Jurkat, Clone E6-1 (cell line): ENCODE results near the gene SYCE3.
A peak's percentile ranks its signal among the peaks of the same experiment; 100 is the strongest.
"Not testable (repeated sequence)": the region's sequence is repeated elsewhere in the genome, so short reads cannot be mapped to it uniquely, and the experiment has no call there.

ENCODE experiments used
- DNase-seq: peaks from one replicate; pipeline ENCODE4 v3.0.0-alpha.2; 2011; ENCODE audit warnings: low read depth, low spot score
- H3K4me3 ChIP-seq: 2 replicates; pipeline ENCODE4 v1.5.1; 2011; ENCODE audit warnings: mild to moderate bottlenecking, low read length, control low read depth, moderate library complexity

The SYCE3 gene

GRCh38 chr22:50526108-50526833 is 36.4 kb downstream of the SYCE3 start:
- DNase-seq: peak; percentile 76

GRCh38 chr22:50525858-50526107 is 36.9 kb downstream of the SYCE3 start:
- H3K4me3 ChIP-seq: peak overlapping the region; percentile 71
- no peak for DNase-seq

More at GRCh38 chr22:50526108-50526833, 36.4 kb downstream of the SYCE3 start:
- H3K4me3 ChIP-seq: peak overlapping the region; percentile 71

GRCh38 chr22:50525104-50525857 is 37.4 kb downstream of the SYCE3 start, which contains the start of gene SCO2:
Gene SCO2, minus strand, starts transcription at chr22:50525598. Its CDS starts 1,187 bp downstream, at chr22:50524411.
- peak within 1 kb of the TSS; percentile 71 for H3K4me3 ChIP-seq
- peak; percentile 95 for DNase-seq

GRCh38 chr22:50524676-50525103 is 38.0 kb downstream of the SYCE3 start:
- DNase-seq: no peak
- H3K4me3 ChIP-seq: peak overlapping the region; percentile 71

- no peak for DNase-seq
Measured at GRCh38 chr22:50523806-50524675, 38.7 kb downstream of the SYCE3 start.

GRCh38 chr22:50523458-50523805 is 39.3 kb downstream of the SYCE3 start:
- H3K4me3 ChIP-seq: no peak overlapping the region
- no peak for DNase-seq

More at GRCh38 chr22:50523806-50524675, 38.7 kb downstream of the SYCE3 start:
- H3K4me3 ChIP-seq: peak overlapping the region; percentile 71

GRCh38 chr22:50522806-50523438 is 39.8 kb downstream of the SYCE3 start:
- H3K4me3 ChIP-seq: no peak overlapping the region
- DNase-seq: no peak

- no peak for DNase-seq
- no peak overlapping the region for H3K4me3 ChIP-seq
Measured at GRCh38 chr22:50522208-50522805, 40.4 kb downstream of the SYCE3 start.

- H3K4me3 ChIP-seq: no peak overlapping the region
- no peak for DNase-seq
Measured at GRCh38 chr22:50521710-50522109, 41.0 kb downstream of the SYCE3 start.

GRCh38 chr22:50520826-50521453 is 41.8 kb downstream of the SYCE3 start:
- DNase-seq: no peak
- no peak overlapping the region for H3K4me3 ChIP-seq

- not testable (repeated sequence) for DNase-seq, H3K4me3 ChIP-seq
Measured at GRCh38 chr22:50520184-50520583, 42.5 kb downstream of the SYCE3 start.

- H3K4me3 ChIP-seq: no peak overlapping the region
- DNase-seq: no peak
Measured at GRCh38 chr22:50519151-50519550, 43.6 kb downstream of the SYCE3 start.

GRCh38 chr22:50518606-50519005 is 44.1 kb downstream of the SYCE3 start:
- H3K4me3 ChIP-seq: no peak overlapping the region
- DNase-seq: no peak

- no peak for DNase-seq
- H3K4me3 ChIP-seq: no peak overlapping the region
Measured at GRCh38 chr22:50517495-50518260, 45.0 kb downstream of the SYCE3 start.

GRCh38 chr22:50516891-50517290 is 45.8 kb downstream of the SYCE3 start:
- no peak for DNase-seq
- no peak overlapping the region for H3K4me3 ChIP-seq

GRCh38 chr22:50516068-50516467 is 46.7 kb downstream of the SYCE3 start:
- DNase-seq: no peak

GRCh38 chr22:50513175-50513574 is 49.5 kb downstream of the SYCE3 start:
- no peak overlapping the region for H3K4me3 ChIP-seq
- DNase-seq: no peak

More at GRCh38 chr22:50516068-50516467, 46.7 kb downstream of the SYCE3 start:
- H3K4me3 ChIP-seq: no peak overlapping the region

GRCh38 chr22:50508897-50509296 is 53.8 kb downstream of the SYCE3 start:
- no peak for DNase-seq
- peak overlapping the region; percentile 56 for H3K4me3 ChIP-seq
